ENCODE results near the gene VILL. TPM values are rescaled to one million over a fixed set of nuclear protein-coding genes. Genes with fewer than 3 reads are reported as not detected.

VILL gene
- total and polyA plus RNA-seq, 2 of the 8 experiments (the other 6 are each of a cell fraction or from before 2014, with no cell fraction given), result 4.1 to 4.2 TPM

- Histone ChIP-seq H3K56ac (replicated peaks; ENCODE audit: insufficient read length, low read depth, low read length) (no peak overlapping the region), H2BK120ac (replicated peaks; ENCODE audit: low read depth, low read length) (no peak overlapping the region), H3K4me2 (ENCODE audit: insufficient read depth in 1 of 2, low read depth in 2 of 2, low read length in 2 of 2) (no peak overlapping the region), H4K8ac (ENCODE audit: extremely low read depth, insufficient read depth, low read length) (peak overlapping the region; percentile 80; the same call in 1 of the 2 replicates), H3K23me2 (ENCODE audit: low read depth, low read length) (no peaks in the 10 kb centered on the region), H3K27ac (ENCODE audit: low read depth, low read length) (no peak overlapping the region), H3K4ac (replicated peaks; ENCODE audit: insufficient read length, low read depth, low read length) (no peak overlapping the region), H2AFZ (ENCODE audit: low read length) (no peak overlapping the region), H2BK15ac (ENCODE audit: low read length) (no peak overlapping the region), H3K9me3 (ENCODE audit: insufficient read depth in 2 of 2, low read depth in 1 of 2, low read length in 1 of 2) (no peaks in the 10 kb centered on the region), H3K23ac (ENCODE audit: insufficient read length) (no peak overlapping the region), H2BK5ac (ENCODE audit: low read depth, low read length) (no peak overlapping the region), H3K79me1 (ENCODE audit: low read depth, low read length) (no peaks in the 10 kb centered on the region), H2BK20ac (ENCODE audit: low read length) (no peak overlapping the region), H3K27me3 (replicated peaks in 1 of 4; ENCODE audit: control insufficient read depth in 3 of 4, extremely low read depth in 1 of 4, insufficient read depth in 3 of 4, low read length in 3 of 4) (no peaks in the 10 kb centered on the region), H3K36me3 (ENCODE audit: control insufficient read depth in 2 of 4, insufficient read depth in 4 of 4, low read length in 3 of 4) (no peaks in the 10 kb centered on the region; a peak in 1 of 8 replicates), H2AK5ac (ENCODE audit: low read depth, low read length) (no peak overlapping the region), H4K5ac (ENCODE audit: insufficient read length, low read depth, low read length) (no peak overlapping the region), H3K18ac (ENCODE audit: extremely low read depth, low read length) (no peak overlapping the region), H4K91ac (replicated peaks; ENCODE audit: insufficient read length, low read length) (no peak overlapping the region), H2BK12ac (ENCODE audit: low read depth, low read length) (no peak overlapping the region), H3K14ac (ENCODE audit: insufficient read length) (no peak overlapping the region), H3K4me1 (replicated peaks in 1 of 4; ENCODE audit: control insufficient read depth in 3 of 4, insufficient read depth in 4 of 4, low read length in 3 of 4) (no peaks in the 10 kb centered on the region), H3K9ac (replicated peaks in 1 of 4; ENCODE audit: extremely low read depth in 1 of 4, low read depth in 3 of 4, low read length in 3 of 4) (no peak overlapping the region), H3K79me2 (ENCODE audit: control insufficient read depth in 1 of 2, insufficient read depth in 2 of 2, low read length in 2 of 2) (no peaks in the 10 kb centered on the region), H4K20me1 (replicated peaks in 1 of 2; ENCODE audit: control insufficient read depth in 1 of 2, insufficient read depth in 2 of 2, low read length in 2 of 2) (no peaks in the 10 kb centered on the region), H3K4me3 (ENCODE audit: extremely low read depth in 1 of 4, insufficient read depth in 2 of 4, low read depth in 3 of 4, low read length in 4 of 4) (no peak overlapping the region)
- no peak for DNase-seq (ENCODE audit: low read depth in 1 of 2, low spot score in 2 of 2)
- WGBS, 2 experiments (ENCODE audit: extremely low coverage in 1 of 2, insufficient coverage in 1 of 2, insufficient read length in 1 of 2, insufficient replicate concordance in 2 of 2, low coverage in 1 of 2, low lambda C conversion rate in 2 of 2, missing lambda C conversion rate in 1 of 2), result 92% methylated on average over 27 of the region's 27 CpGs; no CpG with 5 or more reads in 1 of the 2 experiments
- FAIRE-seq, result no peak
- CTCF ChIA-PET (ENCODE audit: partially characterized antibody), result interaction anchor here (0.6 to 9.6 kb wide), 5 partner anchors 7 to 75 kb away, joined by 3 to 74 read pairs (median 5); no protein-coding TSS in a partner anchor
- POLR2A ChIA-PET (ENCODE audit: partially characterized antibody), result interaction anchor here (1.1 kb wide), 1 partner anchor 14 kb away, joined by 3 read pairs; no protein-coding TSS in a partner anchor
These were observed 19.4 kb downstream of the VILL start for GRCh38 chr3:38009807-38010591.
